OCI-LY3 (cell line): ENCODE measurements around the gene COL16A1.

ENCODE experiments used
- EZH2phosphoT487 ChIP-seq: fragments of 200-600 bp; shearing (Covaris generic); IDR thresholded peaks from 2 replicates; pipeline ENCODE4 v1.6.1; 2018; ENCODE audit warnings: antibody characterized with exemption, mixed run types, low read depth
- TF ChIP-seq, protein P1 (sequence below): fragments of 200-600, 300-600 bp; sonication (generic); IDR thresholded peaks from 2 replicates; pipeline ENCODE4 v1.5.1; 2014; ENCODE audit warnings: antibody characterized with exemption, low read length, low read depth

DNA sequence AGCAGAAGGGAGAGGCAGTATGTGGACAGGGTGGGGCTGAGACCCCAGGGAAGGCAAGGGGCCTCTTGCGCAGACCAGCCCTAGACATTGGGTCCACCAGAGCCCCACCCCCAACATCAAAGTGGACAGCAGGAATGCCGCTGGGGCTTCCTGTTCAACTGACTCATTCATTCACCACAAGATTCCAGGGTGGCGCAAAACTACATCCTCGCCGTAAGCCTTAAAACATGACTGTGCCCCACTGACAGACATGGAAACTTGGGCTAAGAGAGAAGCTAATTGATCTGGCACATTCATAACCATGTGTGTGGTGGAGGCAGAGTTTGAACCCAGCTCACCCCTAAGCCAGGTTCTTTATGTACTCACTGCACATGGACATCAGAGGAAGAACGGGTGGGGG is 14.0 kb downstream of the COL16A1 start:
- TF ChIP-seq, protein P1, sequence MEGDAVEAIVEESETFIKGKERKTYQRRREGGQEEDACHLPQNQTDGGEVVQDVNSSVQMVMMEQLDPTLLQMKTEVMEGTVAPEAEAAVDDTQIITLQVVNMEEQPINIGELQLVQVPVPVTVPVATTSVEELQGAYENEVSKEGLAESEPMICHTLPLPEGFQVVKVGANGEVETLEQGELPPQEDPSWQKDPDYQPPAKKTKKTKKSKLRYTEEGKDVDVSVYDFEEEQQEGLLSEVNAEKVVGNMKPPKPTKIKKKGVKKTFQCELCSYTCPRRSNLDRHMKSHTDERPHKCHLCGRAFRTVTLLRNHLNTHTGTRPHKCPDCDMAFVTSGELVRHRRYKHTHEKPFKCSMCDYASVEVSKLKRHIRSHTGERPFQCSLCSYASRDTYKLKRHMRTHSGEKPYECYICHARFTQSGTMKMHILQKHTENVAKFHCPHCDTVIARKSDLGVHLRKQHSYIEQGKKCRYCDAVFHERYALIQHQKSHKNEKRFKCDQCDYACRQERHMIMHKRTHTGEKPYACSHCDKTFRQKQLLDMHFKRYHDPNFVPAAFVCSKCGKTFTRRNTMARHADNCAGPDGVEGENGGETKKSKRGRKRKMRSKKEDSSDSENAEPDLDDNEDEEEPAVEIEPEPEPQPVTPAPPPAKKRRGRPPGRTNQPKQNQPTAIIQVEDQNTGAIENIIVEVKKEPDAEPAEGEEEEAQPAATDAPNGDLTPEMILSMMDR = no peak
- no peak for TF ChIP-seq EZH2phosphoT487
